ENCODE data around the gene DEFB124.

GRCh38 chr20:31452575-31452974 lies 22.4 kb downstream of the DEFB124 start:
- TF ChIP-seq POLR2A (IDR thresholded peaks at IDR 0.05): no peak
- TF ChIP-seq CTCF (IDR thresholded peaks at IDR 0.05): no peak
